Right hindlimb (tissue), 1 donor: ENCODE data around the gene TBL3.
A peak's percentile ranks its signal among the peaks of the same experiment; 100 is the strongest.
"Not testable (repeated sequence)": the region's sequence is repeated elsewhere in the genome, so short reads cannot be mapped to it uniquely, and the experiment has no call there.

Experiments used
- DNase-seq: peaks from one replicate; pipeline ENCODE4 v3.0.0-alpha.2; 2018

The TBL3 gene

DNA sequence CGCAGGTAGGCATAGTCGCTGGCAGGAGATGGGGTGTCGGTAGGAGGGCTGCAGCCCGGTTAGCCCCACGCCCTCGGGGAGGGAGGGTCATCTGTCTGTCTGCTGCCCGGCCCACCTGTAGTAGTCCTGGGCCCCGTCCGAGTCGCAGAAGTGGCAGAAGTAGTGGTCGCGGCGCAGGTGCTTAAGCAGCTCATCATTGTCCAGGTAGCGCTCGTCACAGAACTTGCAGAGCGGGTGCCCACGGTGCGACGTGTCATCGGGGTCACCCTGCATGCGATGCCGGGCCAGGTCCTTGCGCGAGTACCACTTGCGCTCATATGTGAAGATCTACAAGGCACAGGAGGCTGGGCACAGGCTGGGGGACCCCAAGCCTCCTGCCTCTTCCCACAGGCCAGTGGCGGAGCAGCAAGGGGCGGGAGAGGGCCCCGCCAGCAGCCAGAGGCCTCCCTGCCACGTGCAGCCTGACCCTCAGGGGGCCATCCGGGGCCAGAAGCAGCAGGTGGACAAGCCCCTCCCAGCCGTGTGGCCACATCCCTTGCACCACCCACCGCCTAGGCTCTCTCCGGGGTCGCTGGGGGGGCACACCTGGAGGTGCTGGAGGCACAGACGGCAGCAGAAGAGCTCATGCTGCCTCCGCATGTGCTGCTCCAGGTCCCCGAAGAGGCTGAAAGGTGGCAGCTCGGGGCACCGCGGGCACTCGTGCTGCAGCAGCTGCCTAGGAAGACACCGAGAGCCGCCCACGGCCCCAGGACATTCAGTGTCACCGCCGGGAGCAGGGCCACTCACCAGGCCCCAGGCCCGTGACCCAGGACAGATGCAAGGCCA, 30.8 kb downstream of the TBL3 start:
- DNase-seq: no peak

DNA sequence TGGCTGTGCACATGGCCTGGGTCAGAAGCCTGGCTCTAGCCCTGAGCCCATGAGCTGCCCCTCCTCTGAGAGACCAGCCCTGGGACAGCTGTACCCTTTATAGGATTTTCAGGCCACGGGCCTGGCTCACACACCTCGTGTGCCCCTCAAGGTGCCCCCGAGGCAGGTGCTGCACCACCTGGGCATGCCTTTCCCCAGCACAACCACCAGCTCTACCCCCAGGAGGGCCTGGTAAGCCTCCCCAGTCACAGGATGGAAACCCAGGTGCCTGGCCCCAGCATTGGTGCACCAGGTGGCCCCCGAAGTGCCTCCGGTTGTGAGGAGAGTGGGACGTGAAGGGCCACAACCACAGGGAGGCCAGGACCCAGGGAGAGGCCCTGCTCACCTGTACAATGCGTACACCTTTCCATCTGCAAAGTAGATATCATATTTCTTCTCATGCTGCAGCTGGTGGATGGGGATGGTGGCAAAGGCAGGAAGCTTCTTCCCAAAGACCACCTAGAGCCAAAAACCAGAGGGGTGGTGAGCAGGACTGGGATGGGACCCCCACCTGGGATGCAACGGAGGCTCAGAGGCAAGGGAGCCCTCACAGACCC, 31.5 kb downstream of the TBL3 start:
- no peak for DNase-seq

DNA sequence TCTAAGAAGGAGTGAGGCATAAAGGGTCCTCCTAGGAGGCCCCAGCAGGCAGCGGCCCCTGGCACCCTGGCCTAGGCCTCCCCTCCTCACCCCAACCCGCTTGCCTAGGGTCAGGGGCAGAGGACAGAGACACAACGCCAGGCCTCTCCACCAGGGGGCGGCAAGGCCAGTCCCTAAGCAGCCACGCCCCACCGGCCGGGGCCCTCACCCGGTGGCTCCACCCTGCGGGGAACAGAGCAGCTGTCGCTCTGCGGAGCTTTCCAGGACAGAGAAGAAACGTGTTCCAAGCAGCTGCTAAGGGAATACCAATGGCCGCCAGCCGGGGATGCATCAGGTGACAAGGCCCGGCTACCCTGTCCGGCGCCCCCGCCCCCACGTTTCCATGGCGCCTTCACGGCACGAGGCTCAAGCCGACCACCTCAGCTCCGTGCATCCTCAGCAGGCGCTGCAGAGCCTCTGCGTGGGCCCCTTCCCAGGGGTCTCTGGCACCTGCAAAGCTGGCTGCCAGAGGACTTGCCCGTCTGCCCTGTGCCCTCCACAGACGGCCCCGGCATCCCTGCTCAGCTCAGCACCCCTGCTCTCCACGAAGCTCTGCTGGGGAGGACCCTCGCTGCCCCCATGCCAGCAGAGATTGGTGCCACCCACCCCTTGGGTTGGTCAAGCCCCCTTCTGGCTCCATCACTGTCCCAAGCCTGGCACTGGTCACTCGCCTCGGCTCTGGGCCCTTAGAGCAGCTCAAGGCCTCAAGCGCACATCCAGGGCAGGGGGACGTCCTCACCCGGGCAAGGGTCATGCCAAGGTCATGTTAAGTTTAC, 32.2 kb downstream of the TBL3 start:
- peak; percentile 91 for DNase-seq

DNA sequence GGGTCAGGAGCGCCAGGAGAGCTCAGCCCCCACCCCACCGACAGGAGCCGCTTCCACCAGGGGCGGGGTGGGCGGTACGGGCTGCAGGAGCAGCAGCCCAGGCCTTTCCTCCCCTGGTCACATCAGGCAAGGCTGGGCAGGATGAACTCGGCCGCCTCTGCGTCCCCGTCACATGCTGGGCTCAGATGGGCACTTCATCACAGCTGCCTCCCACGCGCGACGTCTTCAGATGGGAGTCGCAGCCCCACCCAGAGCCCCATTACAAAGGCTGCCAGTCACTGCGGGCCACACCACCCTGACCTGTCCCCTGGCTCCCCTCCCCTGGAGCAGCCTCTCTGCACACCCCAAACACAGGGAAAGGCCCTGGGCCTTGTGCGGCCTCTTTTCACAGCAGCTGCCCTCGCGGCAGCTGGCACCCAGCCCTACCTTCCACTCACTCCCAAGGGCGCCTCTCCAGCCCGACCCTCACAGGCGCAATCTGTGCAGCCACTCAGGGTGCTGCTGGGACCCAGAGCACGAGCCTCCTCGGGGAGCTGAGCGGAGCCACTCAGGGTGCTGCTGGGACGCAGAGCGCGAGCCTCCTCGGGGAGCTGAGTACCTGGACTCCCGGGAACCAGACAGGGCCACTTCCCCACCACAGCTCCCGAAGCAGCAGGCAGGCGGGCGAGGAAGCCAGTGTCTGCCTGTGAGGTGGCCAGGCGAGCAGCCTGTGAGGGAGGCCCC, 33.1 kb downstream of the TBL3 start:
- no peak for DNase-seq

DNA sequence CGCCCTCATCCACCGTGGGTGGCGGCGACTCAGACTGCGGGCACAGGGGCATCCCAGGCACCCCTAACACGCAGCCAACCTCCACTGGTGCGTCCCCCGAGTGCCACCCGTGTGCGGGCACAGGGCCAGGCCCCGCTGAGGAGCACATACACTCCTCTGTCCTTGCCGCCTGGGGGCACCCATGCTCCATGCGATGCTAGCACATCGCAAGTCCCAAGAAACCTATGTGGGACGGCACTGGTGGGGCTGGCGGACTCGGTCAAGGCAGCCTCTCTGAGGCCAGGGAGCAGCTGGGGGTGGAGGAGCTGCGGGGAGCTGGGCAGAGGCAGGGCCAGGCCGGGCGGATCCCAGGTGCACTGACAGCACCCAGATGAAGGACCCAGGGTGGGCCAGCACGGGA, 33.8 kb downstream of the TBL3 start:
- no peak for DNase-seq

DNA sequence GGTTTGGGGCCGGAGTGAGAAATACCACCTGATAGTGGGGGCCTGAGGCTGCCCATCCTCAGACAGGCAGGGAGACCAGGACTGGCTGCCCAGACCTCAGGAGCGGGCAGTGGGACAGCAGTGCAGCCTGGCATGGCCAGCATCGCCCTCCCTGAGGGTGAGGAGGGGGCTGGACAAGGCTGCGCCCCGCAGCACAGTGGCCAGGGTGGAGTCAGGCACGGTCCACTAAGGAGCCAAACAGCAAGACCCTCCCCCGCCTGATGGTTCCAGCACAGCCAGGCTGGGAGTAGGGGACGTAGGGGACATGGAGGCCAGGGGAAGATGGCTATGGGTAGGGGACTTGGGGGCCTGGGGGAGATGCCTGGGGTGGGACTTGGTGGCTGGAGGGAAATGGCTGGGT, 34.5 kb downstream of the TBL3 start:
- DNase-seq: no peak

DNA sequence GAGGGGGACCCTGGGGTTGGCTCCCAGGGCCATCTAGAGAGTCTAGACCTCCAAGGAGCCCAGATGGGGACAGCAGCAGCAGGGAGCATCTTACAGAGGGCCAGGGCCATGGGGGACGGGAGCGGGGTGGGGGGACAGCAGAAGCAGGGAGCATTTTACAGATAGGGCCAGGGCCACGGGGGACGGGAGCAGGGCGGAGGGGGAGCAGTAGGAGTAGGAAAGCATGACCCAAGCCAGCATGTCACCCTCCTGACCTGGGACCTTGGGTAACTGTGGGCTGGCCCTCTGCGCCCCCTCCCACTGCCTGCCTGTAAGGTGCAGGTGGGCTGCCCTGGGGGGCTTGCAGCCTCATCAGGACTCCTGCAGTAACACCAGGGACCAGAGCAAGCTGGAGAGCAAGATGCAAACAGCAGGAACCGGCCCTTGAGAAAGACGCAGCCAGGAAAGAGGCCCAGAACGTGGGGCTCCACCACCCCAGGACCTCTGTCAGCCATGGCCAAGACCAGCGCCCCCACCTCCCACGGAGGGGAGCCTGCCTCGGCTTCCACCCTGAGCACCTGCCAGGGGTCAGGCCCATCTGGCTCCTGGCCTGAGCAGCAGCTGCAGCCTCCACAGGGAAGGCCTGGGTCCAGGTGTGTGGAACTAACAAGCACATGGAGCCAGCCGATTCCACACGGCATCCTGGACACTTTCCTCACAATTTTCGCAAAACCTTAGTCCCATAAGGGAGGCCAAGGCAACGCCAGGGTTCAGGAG, 35.4 kb downstream of the TBL3 start:
- no peak for DNase-seq

DNA sequence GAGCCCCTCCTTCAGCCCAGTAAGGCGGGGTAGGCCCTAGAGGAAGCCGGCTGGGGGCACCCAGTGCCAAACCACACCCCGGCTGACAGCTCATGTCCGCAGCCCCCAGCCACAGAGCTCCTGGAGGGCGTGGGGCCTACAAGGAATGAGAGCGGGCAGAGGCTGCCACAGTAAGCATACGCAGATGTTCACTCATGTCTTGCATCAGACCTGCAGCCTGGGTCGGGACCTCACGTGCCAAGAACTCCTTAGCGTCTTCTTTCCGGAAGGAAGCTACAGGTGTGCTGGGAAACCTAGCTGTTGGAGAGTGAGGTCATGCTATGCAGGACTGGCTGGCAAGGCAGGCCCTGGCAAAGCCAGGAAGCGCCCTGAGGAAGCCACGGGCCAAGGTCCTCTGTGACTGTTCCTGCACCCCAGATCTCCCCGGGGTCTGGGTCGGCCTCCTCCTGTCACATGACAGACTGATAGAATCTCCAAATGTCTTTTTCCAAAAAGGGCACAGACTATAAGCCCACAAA, 36.2 kb downstream of the TBL3 start:
- DNase-seq: no peak

DNA sequence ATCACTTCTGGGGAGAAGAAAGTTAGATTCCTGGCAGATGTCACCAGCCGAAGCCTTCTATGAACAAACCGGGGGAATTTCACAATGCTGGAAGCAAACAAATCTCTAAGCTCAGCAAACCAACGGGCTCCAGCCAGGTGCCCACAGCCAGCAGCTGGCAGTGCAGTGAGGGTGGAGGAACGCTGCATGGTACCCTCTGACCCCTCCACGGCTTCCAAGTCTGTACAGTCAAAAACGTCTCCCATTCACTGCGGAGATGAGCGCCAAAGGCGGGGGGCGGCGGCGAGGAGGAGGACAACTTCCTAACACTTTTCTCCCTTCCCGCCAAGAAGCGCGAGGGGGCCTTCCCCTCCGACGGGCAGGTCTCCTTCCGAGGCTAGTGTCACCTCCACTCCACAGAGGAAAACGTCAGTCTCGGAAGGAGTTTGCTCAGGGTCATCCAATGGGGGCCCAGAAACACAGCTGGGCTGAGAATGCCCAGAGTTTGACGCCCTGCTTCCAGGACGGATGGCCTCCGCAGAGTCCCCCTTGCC, 36.8 kb downstream of the TBL3 start:
- no peak for DNase-seq

DNA sequence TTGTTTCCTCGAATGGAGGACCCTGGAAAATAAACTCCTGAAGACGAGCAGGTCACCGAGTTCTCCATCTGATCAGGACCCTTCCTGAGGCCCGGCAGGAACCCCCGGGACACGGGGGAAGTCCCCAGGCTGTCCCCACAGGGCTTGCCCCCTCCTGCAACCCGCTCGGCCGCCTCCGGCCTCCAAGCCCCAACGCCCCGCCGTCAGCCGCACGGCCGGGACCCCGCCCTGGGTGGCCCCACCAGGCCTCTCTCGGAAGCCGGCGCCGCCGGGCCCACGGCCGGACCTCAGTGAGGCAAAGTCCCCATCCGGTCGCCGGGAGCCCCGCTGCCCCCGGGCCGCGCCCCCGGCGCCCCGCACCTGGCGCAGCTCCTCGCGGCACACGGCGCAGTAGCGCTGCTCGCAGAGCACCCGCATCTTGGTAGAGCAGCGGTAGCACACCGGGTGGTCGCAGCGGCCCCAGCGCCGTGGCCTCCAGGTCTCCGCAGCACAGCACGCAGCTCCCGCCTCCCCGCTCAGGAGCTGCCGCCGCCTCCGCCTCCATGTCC, 37.4 kb downstream of the TBL3 start:
- DNase-seq: no peak

DNA sequence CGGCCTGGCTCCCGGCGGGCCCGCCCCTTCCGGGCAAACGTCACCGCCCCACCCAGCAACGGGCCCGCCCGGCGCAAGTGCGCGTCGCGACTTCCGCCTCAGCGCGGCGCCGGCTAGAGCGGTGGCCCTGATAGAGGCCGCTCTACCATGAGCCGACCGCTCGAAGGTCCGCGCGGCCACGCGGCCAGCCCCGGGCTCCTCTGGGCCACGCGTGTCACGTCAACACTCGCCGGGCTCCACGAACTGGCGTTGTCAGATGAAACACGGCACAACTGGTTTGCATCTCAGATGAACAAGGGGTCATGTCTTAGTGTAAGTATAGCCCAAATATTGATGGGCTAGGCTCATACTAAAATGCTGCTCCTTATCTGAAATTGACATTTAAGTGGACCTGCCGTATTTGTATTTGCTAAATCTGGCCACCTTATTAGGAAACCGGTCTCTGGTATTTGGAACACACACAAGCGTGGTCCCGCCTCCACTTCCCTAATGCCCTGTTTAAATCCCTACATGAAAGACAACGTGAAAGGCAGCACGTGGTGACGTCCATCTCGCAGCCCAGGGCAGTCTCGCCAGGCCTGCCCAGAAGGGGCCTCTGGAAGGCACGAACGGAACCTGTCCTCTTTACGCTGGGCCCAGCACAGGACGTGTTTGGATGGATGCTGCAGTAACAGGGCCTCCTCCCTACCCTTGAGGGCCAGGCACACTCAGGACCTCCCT, 38.1 kb downstream of the TBL3 start, which contains the start of gene ZNF598:
ZNF598 (minus strand) TSS at position 31 of the 720 bp plus-strand sequence.
- DNase-seq: peak; percentile 89

DNA sequence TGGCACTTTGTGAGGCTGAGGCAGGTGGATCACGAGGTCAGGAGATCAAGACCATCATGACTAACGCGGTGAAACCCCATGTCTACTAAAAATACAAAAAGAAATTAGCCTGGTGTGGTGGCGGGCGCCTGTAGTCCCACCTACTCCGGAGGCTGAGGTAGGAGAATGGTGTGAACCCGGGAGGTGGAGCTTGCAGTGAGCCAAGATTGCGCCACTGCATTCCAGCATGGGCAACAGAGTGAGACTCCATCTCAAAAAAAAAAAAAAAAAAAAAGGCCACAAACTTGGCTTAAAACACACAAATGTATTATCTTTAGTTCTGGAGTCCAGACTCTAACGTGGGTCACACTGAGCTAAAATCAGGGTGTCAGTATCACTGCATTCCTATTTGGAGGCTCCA, 39.9 kb downstream of the TBL3 start:
- not testable (repeated sequence) for DNase-seq

DNA sequence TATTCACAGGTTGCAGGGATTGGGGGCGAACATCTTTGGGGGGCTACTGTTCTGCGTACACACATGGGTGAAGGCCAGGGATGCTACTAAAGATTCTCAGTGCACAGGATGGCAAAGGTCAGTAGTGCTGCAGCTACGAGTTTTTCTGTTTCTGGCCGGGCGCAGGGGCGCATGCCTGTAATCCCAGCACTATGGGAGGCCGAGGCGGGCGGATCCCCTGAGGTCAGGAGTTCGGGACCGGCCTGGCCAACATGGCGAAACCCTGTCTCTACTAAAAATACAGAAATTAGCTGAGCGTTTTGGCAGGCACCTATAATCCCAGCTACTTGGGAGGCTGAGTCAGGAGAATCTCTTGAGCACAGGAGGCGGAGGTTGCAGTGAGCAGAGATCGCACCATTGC, 41.7 kb downstream of the TBL3 start:
- DNase-seq: no peak

DNA sequence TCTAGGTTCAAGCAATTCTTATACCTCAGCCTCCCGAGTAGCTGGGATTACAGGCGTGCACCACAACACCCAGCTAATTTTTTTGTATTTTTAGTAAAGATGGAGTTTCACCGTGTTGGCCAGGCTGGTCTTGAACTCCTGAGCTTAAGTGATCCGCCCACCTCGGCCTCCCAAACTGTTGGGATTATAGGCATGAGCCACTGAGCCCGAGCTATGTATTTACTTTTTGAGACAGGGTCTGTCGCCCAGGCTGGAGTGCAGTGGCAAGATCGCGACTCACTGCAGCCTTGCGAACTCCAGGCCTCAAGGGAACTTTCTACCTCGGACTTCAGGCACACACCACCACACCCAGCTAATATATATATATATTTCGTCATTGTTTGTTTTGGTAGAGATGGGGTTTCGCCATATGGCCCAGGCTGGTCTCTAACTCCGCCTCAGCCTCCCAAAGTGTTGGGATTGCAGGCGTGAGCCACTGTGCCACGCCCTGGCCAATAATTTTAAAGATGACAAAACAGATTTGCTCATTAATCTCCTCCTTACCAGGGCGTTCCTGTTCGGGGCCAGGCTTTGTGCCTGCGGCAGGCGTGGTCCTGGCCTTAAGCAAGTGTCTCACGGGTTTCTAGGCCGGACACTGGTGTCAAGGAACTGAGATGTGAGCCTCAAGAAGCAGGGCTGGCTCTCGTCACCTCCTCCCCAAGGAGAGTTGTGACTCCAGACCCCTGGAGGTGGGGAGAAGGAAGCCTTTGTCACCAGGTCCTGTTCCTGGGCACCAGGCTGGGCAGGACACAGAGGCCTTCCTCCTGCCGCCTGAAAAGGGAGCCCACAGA, 43.5 kb downstream of the TBL3 start:
- DNase-seq: no peak

DNA sequence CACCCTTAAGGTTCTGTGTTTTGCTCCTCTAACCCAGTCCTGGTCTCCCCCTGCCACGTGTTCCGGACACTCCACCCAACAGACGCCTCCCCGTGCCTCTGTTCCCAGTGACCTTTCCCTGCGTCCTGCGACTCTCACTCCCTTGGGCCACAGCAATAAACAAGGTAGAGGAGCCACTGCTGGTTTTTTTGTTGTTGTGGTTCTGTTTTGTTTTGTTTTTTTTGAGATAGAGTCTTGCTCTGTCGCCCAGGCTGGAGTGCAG, 44.0 kb downstream of the TBL3 start:
- no peak for DNase-seq

DNA sequence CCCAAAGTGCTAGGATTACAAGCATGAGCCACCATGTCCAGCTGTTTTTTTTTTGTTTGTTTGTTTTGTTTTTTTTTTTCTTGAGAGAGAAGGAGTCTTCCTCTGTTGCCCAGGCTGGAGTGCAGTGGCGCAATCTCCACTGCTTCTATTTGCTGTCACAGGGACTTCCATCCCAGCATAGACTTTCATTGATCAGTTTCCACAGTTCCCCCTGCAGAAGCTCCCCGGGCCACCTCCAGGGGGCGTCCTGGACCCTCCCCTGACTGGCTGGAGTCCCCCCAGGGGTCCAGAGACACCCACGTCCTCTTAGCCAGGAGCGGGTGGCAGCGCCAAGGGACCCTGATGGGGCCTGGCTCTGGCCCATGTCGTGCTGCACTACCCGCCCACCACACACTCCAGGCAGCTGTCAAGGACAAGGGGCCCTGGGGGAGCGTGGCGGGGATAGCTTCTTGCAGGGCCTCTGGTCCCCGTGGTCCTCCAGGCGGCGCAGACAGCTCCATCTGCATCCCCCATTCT, 44.6 kb downstream of the TBL3 start:
- no peak for DNase-seq

DNA sequence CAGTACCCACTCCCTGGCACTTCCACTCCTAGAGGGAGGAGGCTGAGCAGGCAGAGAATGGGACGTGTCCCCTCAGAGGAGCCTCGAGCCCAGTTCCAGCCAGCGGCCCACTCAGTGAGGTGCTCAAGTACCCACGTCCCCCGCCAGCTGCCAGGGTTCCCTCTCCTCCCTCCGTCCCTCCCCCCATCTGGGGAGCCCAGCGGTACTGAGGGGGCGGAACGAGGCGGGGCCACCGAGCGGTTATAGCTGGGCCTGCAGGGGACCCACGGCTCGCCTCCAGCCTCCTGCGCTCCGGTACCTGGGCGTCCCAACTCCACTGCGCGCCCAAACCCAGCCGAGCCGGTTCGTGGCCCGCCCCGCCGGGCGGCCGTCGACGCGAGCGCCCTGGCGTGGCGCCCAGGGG, 47.7 kb downstream of the TBL3 start, which contains the start of gene NPW:
NPW (plus strand) TSS at position 268 of the 403 bp plus-strand sequence.
- DNase-seq: peak; percentile 50

DNA sequence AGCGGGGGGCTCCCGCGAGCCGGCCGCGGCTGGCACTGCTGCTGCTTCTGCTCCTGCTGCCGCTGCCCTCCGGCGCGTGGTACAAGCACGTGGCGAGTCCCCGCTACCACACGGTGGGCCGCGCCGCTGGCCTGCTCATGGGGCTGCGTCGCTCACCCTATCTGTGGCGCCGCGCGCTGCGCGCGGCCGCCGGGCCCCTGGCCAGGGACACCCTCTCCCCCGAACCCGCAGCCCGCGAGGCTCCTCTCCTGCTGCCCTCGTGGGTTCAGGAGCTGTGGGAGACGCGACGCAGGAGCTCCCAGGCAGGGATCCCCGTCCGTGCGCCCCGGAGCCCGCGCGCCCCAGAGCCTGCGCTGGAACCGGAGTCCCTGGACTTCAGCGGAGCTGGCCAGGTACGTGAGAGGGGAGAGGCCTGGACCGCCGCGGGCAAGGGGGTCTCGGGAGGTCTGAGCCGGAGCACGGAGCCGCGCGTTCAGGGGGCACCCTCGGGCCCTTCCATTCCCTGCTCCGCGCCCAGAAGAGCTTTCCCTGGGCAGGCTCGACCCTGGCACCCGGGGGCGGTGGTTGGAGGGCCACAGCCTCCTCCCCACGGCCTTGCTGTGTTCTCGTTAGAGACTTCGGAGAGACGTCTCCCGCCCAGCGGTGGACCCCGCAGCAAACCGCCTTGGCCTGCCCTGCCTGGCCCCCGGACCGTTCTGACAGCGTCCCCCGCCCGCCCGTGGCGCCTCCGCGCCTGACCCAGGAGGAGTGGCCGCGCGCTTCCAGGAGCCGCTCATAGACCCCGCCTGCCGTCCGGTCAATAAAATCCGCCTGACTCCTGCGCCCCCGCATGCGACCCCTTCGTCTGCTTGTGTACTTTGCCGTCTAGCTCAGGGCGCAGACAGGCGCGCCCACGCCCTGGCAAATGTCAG, 48.3 kb downstream of the TBL3 start:
- no peak for DNase-seq

DNA sequence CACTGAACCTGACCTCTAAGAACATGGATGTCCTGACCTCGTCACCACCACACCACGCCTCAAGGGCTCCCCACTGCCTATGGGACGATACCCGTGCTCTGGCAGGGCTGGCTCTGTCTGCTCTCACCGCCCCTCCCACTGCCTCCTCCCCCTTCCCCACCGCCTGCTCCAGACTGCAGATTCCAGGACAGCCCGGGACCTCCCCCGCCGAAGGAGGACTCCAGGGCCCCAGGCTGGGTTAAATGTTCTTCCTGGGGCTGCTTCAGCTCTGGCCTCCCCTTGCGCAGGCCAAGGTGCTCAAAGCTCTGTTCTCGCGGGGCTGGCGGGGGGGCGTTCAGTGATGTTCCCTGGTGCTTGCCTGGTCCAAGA, 50.9 kb downstream of the TBL3 start:
- DNase-seq: no peak
